ENCODE data around the gene GPBAR1. TPM values are rescaled to one million over a fixed set of nuclear protein-coding genes. Genes with fewer than 3 reads are reported as not detected.

Gene GPBAR1
- polyA plus RNA-seq, 3 donors, result 26.0 to 181 (median 143) TPM

DNA sequence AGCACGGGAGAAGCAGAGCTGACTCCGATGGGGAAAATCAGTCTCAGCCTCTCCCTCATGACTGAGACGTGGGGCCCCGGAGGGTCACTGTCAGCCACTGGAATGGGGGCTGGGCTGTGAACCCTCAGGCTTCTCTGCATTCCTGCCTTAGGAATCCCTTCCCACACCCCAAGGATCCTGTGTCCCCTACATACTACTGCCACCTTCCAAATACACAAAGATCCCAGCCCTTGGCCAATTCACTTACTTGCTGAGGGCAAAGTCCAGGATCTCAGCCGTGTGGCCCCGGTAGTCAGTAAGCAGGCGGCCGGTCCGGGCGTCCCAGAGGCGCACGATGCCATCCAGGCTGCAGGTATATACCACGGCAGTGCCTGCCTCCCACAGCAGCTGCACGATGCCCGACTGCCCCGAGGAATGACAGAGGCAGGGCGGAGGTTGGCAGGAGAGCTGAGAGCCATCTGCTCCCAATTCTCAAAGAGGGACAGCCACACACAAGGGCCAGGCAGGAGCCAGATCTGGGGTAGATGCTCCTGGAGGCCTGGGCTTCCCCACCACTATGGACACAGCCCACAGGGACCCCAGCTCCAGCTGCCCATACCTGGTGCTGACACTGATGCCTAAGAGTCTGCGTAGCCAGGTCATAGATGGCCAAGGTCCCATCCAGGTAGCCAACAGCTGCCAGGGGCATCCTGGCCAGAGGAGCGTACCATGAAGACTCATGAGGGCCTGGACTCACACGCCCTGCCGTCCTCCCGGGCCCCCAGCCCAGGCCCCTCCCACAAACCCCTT, 4.2 kb downstream of the GPBAR1 start:
- Mint-ChIP-seq H3K27me3 (ENCODE audit: low read depth in 3 of 3) (no peaks in the 10 kb centered on the region), H3K27ac (peak overlapping the region in 5 of 7 donors; percentile 26 to 89 (median 82)), H3K4me1 (peaks cover 74% of the 10 kb centered on the region), H3K4me3 (no peak overlapping the region), H3K9me3 (no peaks in the 10 kb centered on the region), H3K36me3 (peaks cover 39 to 55% of the 10 kb centered on the region in 2 donors)
- intact Hi-C loops (cut with micrococcal nuclease), result loop anchor here in 1 of 2 donors (5.0 kb wide), 1 partner anchor 43 kb away; no protein-coding TSS in a partner anchor
- no peaks in the 10 kb centered on the region for H3K9me3 ChIP-seq (replicated peaks in 1 of 2; ENCODE audit: control insufficient read depth in 1 of 2, insufficient read depth in 1 of 2, low read length in 2 of 2)
- no peak for DNase-seq
- no peaks in the 10 kb centered on the region for H3K27me3 ChIP-seq (ENCODE audit: control insufficient read depth in 2 of 2, insufficient read depth in 2 of 2, low read length in 2 of 2)
- 96% methylated on average over 22 of the region's 22 CpGs for WGBS (ENCODE audit: insufficient coverage)
- no peak overlapping the region for H3K9ac ChIP-seq (ENCODE audit: insufficient read depth, low read length, poor library complexity, severe bottlenecking)
- H3K36me3 ChIP-seq (replicated peaks in 1 of 2; ENCODE audit: control insufficient read depth in 1 of 2, insufficient read depth in 2 of 2, low read length in 2 of 2), result peaks cover 49 to 56% of the 10 kb centered on the region in 2 donors
- TF ChIP-seq, protein P1, sequence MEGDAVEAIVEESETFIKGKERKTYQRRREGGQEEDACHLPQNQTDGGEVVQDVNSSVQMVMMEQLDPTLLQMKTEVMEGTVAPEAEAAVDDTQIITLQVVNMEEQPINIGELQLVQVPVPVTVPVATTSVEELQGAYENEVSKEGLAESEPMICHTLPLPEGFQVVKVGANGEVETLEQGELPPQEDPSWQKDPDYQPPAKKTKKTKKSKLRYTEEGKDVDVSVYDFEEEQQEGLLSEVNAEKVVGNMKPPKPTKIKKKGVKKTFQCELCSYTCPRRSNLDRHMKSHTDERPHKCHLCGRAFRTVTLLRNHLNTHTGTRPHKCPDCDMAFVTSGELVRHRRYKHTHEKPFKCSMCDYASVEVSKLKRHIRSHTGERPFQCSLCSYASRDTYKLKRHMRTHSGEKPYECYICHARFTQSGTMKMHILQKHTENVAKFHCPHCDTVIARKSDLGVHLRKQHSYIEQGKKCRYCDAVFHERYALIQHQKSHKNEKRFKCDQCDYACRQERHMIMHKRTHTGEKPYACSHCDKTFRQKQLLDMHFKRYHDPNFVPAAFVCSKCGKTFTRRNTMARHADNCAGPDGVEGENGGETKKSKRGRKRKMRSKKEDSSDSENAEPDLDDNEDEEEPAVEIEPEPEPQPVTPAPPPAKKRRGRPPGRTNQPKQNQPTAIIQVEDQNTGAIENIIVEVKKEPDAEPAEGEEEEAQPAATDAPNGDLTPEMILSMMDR (IDR thresholded peaks at IDR 0.05), result no peak
- H2AFZ ChIP-seq (ENCODE audit: insufficient read depth, low read depth, low read length, poor library complexity, severe bottlenecking), result no peak overlapping the region
- H3K4me1 ChIP-seq (ENCODE audit: control insufficient read depth in 1 of 2, insufficient read depth in 2 of 2, low read length in 2 of 2), result peaks cover 57 to 65% of the 10 kb centered on the region in 2 donors
- no peak overlapping the region for H3K4me3 ChIP-seq (replicated peaks in 1 of 3; ENCODE audit: low read depth in 2 of 3, low read length in 3 of 3)
- H3K79me2 ChIP-seq (ENCODE audit: insufficient read depth, low read length), result peaks cover 95% of the 10 kb centered on the region
- no peak overlapping the region for H3K4me2 ChIP-seq (replicated peaks; ENCODE audit: extremely low read depth, low read length, poor library complexity, severe bottlenecking)
- H3K27ac ChIP-seq (ENCODE audit: low read depth in 1 of 2, low read length in 2 of 2), result peak overlapping the region; percentile 59 to 93
- H4K20me1 ChIP-seq (ENCODE audit: insufficient read depth, low read length), result peaks cover 73% of the 10 kb centered on the region

DNA sequence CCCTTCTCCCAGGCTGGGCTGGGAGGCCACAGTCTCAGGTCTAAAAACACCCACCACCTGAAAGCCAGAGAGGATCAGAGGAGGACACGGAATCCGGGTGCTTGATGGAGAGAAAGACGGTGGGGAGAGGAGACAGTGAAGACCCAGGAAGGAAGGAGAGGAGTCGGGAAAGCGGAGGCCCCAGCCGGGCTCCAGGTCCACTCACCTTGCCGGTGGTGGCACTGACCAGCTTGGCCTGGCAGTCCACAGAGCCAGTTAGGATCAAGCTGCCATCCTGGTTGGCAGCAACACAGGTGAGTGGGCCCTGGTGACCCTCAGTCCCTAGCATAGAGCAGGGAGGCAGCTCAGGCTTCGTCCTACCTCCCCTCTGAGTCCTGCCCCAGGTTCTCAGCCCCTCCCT, 4.8 kb downstream of the GPBAR1 start:
- peaks cover 39 to 55% of the 10 kb centered on the region in 2 donors for H3K36me3 Mint-ChIP-seq
- intact Hi-C loops (cut with micrococcal nuclease), result no loop called here
- WGBS (ENCODE audit: insufficient coverage), result 99% methylated on average over 8 of the region's 8 CpGs
- peaks cover 49 to 56% of the 10 kb centered on the region in 2 donors for H3K36me3 ChIP-seq (replicated peaks in 1 of 2; ENCODE audit: control insufficient read depth in 1 of 2, insufficient read depth in 2 of 2, low read length in 2 of 2)
- TF ChIP-seq, protein P1 (IDR thresholded peaks at IDR 0.05), result no peak
- H3K27me3 ChIP-seq (ENCODE audit: control insufficient read depth in 2 of 2, insufficient read depth in 2 of 2, low read length in 2 of 2), result no peaks in the 10 kb centered on the region
- DNase-seq, result no peak
- peaks cover 53 to 60% of the 10 kb centered on the region in 2 donors for H3K4me1 ChIP-seq (ENCODE audit: control insufficient read depth in 1 of 2, insufficient read depth in 2 of 2, low read length in 2 of 2)
- H4K20me1 ChIP-seq (ENCODE audit: insufficient read depth, low read length), result peaks cover 73% of the 10 kb centered on the region
- H3K9me3 ChIP-seq (replicated peaks in 1 of 2; ENCODE audit: control insufficient read depth in 1 of 2, insufficient read depth in 1 of 2, low read length in 2 of 2), result no peaks in the 10 kb centered on the region
- peaks cover 92% of the 10 kb centered on the region for H3K79me2 ChIP-seq (ENCODE audit: insufficient read depth, low read length)
- H3K27ac Mint-ChIP-seq, result peak overlapping the region in 4 of 7 donors; percentile 41 to 89 (median 85)
- peak overlapping the region in 1 of 2 donors; percentile 93 for H3K27ac ChIP-seq (ENCODE audit: low read depth in 1 of 2, low read length in 2 of 2)
- H3K4me1 Mint-ChIP-seq, result peaks cover 68% of the 10 kb centered on the region
- no peaks in the 10 kb centered on the region for H3K27me3 Mint-ChIP-seq (ENCODE audit: low read depth in 3 of 3)
- H3K9ac ChIP-seq (ENCODE audit: insufficient read depth, low read length, poor library complexity, severe bottlenecking), result no peak overlapping the region
- no peak overlapping the region for H3K4me3 ChIP-seq (replicated peaks in 1 of 3; ENCODE audit: low read depth in 2 of 3, low read length in 3 of 3)
- no peak overlapping the region for H3K4me3 Mint-ChIP-seq
- H3K4me2 ChIP-seq (replicated peaks; ENCODE audit: extremely low read depth, low read length, poor library complexity, severe bottlenecking), result no peak overlapping the region
- no peak overlapping the region for H2AFZ ChIP-seq (ENCODE audit: insufficient read depth, low read depth, low read length, poor library complexity, severe bottlenecking)
- no peaks in the 10 kb centered on the region for H3K9me3 Mint-ChIP-seq
